Ecto neural progenitor cell (in vitro differentiated cells): ENCODE measurements around the gene C19orf44.
"Not testable (repeated sequence)": the region's sequence is repeated elsewhere in the genome, so short reads cannot be mapped to it uniquely, and the experiment has no call there.

ENCODE experiments used
- DNase-seq: peaks from one replicate; pipeline ENCODE4 v3.0.0-alpha.2; 2018; ENCODE audit warnings: low spot score

C19orf44 gene

DNA sequence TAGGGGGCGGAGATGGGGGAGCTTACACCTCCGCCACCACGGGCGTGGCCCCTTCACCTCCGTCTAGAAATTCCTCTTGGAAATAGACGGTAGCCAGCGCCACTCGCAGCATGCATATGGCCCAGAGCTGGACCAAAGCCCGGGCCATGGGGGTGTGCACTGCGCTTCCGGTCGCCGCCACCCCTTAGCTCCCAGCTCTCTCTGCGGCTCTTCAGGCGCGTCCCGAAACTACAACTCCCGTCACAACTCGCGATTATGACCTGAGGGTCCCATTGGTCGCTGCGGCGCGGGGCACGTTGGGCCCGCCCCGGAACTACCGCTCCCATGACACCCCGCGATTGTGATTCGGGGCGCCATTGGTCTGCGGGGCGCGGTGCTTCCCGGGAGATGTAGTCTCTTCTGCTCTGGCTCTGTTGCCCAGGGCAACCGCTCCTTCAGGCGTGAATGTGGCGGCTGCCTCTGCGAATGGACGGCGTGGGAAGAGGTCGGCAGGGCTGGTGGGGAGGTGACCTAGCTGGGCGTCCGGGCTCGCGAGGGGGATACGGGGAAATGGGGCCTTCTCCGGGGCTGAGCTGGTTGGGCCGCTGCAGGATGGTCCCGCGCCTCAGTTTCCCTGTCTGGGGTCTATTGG, at the start of gene C19orf44, which contains the start of gene CALR3:
C19orf44 (plus strand) TSS at position 413 of the 631 bp plus-strand sequence. CDS start 4,399 bp downstream, outside the sequence.
CALR3 (minus strand) TSS at position 186 of the 631 bp plus-strand sequence; CDS start at position 148, 38 bp downstream.
- peak; percentile 99 for DNase-seq

DNA sequence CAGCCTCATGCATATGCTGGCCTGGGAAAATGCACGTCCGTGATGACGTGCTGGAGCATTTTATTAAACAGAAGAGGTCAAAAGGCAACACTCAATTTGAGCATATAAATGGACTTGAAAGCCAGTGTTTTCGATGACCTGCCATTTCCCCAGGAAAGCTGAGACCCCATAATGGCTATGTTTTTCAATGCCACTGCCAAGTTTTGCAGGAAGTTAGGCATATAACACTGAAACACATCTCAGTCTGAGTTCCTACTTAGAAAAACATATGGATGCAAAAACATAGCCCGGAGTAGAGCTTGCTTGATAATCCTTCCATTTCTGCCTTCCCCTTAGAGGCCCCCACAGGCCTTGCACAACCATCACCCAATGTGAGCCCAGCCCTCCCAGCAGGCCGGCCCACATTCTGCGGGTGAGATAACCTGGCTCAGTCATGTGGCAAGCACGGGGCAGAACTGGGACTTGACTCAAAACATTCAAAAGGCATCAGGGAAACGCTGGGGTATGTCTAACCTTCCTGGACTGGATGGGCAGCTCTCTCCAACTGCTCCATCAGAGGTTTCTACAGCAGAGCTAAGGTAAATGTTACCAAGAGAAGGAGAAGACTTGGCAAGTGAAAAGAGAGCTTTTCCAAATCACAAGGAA, 49.3 kb upstream of the C19orf44 start:
- DNase-seq: no peak

DNA sequence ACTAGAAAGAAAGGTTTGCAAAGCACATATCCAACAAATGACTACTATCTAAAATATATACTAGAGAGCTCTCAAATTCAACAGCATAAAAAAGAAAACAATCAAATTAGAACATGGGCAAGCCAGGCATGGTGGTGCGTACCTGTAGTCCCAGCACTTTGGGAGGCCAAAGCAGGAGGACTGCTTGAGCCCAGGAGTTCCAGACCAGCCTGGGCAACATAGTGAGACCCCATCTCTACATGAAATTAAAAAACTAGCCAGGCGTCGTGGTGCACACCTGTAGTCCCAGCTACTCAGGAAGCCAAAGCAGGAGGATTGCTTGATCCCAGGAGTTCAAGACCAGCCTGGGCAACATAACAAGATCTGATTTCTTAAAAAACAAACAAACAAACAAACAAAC, 47.3 kb upstream of the C19orf44 start:
- DNase-seq: not testable (repeated sequence)

DNA sequence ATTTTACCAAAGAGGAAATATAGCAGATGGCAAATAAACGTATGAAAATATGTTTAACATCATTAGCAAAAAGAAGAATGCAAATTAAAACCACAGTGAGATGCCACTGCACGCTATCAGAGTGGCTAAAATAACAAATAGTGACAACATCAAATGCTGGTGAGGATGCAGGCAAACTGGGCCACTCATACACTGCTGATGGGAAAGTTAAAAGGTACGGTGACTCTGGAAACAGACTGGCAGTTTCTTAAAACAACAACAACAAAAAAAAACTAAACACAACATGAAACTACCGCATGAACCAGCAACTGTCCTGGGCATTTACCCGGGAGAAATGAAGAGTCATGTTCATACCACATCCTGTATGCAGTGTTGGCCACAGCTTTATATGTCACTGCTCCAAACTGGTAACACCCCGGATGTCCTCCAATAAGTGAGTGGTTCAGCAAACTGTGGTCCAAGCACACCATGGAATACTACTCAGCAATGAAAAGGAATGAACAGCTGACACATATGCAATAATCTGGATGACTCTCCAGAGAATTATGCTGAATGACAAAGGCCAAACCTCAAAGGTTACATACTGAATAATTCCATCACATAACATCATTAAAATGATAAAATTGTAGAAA, 46.7 kb upstream of the C19orf44 start:
- no peak for DNase-seq

DNA sequence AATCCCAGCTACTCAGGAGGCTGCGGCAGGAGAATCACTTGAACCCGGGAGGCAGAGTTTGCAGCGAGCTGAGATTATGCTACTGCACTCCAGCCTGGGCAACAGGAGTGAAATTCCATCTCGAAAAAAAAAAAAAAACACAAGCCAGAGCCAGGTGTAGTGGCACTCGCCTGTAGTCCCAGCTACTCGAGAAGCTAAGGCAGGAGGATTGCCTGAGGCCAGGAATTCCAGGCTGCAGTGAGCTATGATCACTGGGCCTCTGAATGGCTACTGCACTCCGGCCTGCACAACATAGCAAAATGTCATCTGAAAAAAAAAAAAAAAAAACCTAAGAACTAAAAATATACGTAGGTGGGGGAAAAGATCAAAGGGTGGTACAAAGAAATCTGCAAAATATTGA, 43.9 kb upstream of the C19orf44 start:
- DNase-seq: no peak

DNA sequence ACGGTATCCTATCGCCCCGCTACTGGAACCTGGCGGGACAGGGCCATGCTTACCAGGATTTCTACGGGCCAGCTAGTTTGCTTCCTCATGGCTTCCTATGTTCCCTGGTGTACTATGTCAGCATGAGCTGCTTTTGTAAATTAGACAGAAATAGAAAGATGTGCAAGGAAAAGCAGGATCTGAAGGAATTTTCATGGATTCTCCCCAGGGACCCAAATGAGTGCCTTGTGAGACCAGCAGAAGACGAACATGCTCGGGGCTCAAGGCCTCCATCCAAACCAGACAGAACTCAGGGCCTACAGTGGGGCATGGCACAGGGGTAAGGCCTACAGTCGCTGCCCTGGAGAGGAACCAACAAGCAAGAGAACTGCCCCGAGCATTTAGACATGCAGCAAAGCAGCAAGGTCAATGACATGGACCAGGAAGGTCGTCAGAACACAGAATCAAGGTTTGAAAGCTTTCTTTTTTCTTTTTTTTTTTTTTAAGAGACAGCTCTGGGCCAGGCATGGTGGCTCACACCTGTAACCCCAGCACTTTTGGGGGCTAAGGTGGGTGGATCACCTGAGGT, 41.8 kb upstream of the C19orf44 start:
- no peak for DNase-seq

DNA sequence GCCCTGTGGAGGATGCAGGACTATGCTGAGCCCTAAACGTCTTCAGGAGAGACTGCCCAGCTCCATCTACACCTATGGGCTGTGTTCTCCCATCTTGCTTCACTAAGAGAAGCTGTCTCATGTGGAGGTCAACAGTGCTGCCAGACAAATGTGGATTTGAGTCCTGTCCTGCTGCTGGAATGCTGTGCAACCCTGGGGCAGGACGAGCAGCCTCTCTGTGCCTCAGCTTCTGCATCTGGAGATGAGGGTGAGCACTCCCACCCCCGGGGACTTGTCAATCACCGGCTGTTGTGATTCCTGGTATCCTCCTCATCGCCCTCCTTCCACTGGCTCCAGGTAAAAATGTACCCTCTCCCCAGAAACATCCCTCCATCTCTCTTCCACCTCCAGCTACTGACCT, 40.7 kb upstream of the C19orf44 start:
- no peak for DNase-seq

DNA sequence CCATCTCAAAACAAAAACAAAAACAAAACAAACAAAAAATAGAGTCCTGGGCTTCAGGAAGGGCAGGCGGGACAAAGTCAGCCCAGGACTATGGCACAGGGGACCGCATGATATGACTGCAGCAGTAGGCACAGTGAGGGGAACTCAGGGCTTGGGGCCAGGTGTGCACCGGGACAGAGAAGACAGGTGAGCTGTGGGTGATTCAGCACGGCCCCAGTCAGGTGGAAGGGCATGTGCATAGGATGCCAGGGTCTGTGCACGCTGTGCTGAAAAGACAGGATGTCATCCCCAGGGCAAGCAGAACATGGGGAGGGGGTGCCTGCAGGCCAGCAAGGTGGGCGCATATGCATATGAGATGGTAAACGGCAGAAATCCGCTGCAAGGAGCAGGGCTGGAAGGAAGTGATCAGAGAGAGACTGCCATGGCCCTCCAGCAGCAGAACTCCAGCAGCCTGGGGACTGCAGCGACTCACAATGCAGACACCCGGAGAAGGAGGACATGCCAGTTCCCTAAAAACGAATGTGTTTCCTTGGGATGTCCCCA, 39.5 kb upstream of the C19orf44 start:
- no peak for DNase-seq

DNA sequence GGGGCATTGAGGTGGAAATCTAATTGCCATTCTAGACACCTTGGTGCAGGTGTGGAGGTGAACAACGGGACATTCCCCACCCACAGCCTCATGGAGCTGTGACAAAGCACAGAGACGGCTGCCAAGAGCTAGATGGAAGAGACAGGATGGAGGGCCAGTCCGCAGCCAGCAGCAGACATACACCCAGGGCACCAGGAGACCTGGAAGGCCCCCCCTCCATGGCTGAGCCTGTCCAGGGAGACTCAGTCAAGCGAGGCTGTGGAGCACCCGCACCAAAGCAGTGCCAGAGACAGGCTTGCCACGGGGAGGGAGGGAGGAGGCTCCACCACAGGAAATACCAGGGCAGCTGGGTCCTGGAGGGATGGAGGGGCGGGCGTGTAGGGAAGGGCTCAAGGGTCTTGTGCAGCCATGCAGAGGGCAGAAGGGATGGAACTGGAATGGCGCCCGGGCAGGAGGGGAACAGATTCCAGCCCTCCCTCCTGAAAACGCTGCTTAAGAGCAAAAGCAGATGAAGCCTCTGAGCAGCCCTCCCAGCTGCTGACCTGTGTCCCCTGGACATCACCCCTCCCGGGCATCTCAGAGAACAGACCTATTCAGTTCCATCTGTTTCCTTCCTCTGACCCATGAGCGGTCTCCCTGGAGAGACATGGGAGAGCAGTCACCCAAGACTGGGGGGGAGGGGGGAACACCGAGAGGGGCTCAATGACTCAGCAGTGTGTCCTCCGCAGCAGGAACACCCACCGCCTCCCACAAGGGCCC, 38.8 kb upstream of the C19orf44 start:
- DNase-seq: no peak

DNA sequence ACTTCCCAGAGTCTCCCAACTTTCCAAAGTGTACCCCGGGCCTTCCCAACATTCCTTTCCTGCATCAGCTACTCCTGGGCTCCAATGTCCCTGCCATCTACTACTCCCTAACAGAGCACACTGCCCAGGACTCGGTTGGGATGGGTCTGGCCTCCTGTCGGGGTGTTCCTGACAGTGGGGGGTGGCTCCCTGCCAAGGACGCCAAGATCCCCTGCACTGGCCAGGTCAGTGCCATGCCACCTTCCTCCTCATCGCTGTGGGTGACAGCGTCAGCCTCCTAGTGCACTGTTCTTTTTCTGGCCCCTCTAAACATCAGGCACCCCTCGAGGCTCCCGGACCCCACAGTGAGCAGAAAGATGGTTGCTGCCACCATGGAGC, 38.3 kb upstream of the C19orf44 start:
- no peak for DNase-seq

DNA sequence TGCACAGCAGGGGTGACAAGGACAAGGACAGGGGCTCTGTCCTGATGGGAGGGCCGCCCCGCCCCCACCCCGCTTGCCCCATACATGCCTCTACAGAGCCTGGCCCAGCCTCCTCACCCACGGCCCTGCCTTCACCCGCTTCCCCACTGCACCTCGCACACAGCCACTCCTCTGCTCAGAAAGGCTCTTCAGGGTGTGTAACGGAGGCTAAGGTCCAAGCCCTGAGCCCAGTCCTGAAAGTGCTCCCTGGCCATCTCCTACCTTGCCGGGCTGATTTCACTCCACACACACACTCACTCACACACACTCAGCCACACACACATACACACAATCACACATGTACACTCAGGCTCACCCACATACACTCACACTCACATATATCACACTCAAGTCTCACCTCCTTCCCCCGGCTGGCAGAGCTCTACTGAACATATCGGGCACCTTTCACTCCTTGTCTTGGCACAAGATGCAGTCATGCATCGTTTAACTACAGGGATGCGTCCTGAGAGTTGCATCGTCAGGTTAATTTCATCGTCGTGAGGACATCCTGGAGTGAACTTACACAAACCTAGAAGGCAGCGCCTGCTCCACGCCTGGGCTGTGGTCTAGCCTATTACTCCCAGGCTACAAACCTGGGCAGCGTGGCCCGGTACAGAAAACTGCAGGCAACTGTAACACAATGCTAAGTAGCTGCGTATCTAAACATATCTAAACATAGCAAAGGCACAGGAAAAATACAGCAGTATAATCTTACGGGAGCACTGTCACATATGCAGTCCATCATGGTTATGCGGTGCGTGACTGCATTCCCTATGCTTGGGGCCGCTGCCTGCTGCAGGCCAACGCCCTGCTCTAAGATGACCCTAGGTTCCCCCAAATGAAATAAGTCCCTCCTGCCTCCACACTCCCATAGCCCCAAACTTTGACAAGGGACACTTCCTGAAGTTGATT, 37.5 kb upstream of the C19orf44 start:
- DNase-seq: no peak

DNA sequence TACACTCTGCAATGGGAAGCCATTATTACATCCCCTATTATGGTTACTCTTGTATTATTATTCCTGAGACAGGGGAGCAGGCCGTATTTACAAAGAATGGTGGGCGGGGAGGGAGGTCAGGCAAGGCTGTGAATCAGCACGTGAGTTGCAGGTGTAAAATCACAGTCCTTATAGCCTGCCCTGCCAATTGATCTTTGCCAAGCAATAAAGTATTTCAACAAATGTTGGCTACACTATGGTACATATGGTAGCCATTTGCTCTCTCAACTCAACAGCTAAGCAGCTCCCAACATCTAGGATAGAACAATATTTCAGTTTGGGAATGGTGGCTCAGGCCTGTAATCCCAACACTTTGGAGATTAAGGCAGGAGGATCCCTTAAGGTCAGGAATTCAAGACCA, 36.5 kb upstream of the C19orf44 start:
- DNase-seq: no peak

DNA sequence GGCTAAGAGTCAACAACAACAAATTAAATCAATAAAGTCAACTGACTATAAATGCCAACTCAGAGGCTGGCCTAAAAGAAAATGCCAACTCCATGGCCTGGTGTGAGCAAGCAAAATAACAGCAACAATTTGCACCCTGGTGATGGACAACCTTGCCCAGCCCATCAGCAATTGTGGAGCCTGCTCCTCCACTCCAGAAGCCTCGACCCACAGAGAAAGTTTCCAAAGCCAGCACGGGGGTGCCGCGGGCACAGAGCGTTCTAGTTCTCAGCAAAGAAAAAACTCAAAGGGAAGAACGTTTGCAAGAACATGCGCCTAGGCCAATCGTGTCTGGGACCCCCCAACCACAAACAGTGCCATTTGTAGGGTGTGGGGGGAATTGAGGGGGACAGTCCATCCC, 35.7 kb upstream of the C19orf44 start:
- no peak for DNase-seq

DNA sequence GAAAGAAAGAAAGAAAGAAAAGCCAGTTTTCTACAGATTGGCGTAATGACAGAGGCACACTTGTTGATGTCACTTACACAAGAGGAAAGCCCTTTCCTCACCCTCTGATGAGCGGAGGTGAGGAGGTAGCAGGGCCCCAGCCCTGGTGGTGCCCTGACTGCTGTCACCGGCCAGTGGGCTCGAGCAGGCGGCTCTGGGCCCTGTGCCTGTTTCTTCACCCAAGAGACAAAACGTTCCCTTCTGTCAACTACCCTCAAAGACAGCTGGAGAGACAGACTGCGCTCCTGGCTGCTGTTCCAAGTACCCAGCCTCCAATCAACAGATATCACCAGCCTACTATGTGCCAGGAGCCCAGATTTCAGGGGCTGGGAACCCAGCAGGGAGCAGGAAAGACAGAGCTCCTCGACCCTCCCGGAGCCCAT, 34.6 kb upstream of the C19orf44 start:
- DNase-seq: no peak

DNA sequence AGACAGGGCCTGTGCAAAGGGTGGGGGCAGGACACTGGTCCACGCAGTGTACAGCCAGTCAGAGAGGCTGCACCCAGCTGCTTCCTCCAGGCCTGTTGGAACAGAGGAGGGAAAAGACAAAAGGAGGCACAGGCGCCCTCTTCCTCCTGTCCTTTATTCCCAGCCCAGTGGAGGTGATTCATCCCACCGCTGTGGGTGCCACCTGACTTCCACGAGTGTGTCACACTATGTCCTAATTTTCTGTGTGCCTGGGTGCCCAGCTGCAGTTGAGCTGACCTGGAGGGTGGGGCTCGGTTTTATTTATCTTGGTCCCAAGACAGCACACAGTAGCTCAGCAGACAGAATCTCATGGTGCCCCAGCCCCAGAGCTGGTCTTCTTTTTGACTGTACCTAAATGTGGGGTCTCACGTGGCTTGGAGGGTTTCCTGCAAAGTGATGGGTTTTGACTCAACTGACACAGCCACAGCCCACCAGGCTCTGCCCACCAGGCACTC, 33.4 kb upstream of the C19orf44 start:
- no peak for DNase-seq

DNA sequence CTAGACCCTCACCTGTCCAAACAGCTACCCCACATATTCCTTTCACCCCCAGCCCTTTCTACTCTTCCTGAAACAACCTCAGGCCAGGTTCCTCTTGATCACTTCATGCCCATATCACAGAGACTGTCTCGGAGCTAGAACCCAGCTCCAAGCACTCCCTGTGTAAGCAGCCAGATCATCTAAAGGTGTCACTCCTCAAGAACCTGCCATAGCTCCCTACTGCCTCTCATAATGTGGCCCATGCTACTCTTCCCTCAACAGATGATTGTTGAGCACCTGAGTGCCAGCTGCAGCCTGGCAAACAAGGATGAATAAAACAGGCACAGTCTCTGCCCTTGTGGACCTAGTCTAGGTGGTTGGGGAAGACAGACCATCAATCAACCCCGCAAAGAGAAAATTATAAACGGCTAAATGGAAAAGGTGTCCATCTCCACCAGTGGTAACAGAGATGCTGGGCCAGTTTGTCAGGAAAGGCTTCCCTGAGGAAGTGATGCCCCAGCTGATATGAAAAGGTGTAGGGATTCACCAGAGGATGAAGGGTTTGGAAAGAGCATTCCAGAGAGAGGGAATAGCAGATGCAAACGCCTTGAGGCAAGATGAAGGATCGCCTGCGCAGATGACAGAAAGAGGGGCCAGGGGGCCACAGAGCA, 32.7 kb upstream of the C19orf44 start:
- DNase-seq: no peak

DNA sequence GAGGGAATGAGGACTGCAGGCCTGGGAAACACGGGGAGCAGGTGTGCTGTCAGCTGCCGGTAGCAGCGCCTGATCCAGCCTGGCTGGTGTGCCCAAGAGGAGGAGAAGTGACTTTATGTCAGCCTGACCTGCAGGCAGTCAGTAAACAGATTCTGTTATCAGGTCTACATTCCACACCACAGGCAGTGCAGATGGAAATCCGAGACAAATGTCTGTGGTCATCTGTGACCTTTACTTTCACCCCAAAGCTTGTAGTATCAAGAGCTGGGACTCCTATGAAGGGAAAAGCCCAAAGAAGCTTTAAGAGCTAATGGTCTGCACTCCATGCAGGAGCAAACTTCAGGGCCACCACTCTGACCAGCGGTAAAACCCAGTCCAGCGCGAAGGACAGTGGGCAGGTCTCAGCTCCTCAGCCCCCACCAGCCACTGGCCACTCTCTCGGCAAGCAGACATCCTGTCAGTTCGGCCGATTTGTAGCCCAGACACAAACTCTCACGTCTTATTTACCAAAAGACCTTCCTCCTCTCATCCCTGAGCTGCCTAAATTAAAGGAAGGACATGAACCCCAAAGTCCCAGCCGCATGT, 32.1 kb upstream of the C19orf44 start:
- DNase-seq: no peak

DNA sequence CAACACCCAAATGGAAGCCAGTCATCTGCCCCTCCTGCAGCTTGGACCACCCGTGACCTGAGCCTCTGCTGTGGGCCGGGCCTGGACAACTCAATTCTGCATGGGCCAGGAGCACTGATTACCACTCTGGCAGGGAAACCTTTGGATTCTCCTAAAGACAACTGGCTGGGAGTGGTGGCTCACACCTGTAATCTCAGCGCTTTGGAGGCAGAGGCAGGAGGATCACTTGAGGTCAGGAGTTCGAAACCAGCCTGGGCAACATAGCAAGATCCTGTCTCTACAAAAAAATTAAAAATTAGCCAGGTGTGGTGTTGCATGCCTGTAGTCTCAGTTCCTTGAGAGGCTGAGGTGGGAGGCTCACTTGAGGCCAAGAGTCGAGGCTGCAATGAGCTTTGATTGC, 31.0 kb upstream of the C19orf44 start:
- no peak for DNase-seq

DNA sequence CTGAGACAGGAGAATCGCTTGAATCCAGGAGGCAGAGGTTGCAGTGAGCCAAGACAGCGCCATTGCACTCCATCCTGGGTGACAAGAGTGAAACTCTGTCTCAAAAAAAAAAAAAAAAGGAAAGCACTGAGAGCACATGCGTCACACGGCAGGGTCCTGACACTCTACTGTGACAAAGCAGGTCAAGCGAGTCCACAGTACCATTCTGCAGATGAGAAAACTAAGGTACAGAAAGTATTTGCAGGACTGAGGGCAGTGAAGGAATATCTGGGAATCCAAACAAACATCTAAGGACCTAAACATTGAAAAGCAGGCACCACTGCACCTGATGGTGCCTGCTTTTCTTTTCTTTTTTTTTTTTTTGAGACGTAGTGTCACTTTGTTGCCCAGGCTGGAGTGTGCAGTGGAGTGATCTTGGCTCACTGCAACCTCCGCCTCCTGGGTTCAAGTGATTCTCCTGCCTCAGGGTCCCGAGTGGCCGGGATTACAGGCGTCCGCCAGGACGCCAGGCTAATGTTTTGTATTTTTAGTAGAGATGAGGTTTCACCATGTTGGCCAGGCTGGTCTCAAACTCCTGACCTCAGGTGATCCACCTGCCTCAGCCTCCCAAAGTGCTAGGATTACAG, 29.3 kb upstream of the C19orf44 start:
- not testable (repeated sequence) for DNase-seq
